HCT116 (cell line): ENCODE results near the gene ENKD1.

Experiments used
- CTCF ChIP-seq, 3 experiments: fragments of 200-600 bp in 1 of 3; sonication (generic) in 1 of 3; IDR thresholded peaks in 2 of 3; conservative IDR thresholded peaks in 1 of 3; 2 replicates each; pipeline ENCODE4 v1.5.1; 2012 to 2017; ENCODE audit warnings: low read depth in 2 of 3, low read length in 2 of 3, antibody characterized with exemption in 1 of 3, borderline replicate concordance in 1 of 3, control low read depth in 1 of 3, mild to moderate bottlenecking in 1 of 3, mixed read lengths in 1 of 3, mixed run types in 1 of 3, moderate library complexity in 1 of 3; ENCODE audit not compliant: insufficient read depth in 1 of 3
- EZH2 ChIP-seq: fragments of 200-600 bp; sonication (generic); IDR thresholded peaks from 2 replicates; pipeline ENCODE4 v1.6.1; 2017; ENCODE audit warnings: antibody characterized with exemption, mixed run types
- EZH2phosphoT487 ChIP-seq: fragments of 200-600 bp; IDR thresholded peaks from 2 replicates; pipeline ENCODE4 v1.6.1; 2018; ENCODE audit warnings: antibody characterized with exemption, borderline replicate concordance
- POLR2A ChIP-seq: IDR thresholded peaks from 2 replicates; pipeline ENCODE4 v1.7.0; 2011; ENCODE audit warnings: borderline replicate concordance; ENCODE audit not compliant: insufficient read depth, insufficient read length; ENCODE audit errors: extremely low read depth
- SP1 ChIP-seq: IDR thresholded peaks from 2 replicates; pipeline ENCODE4 v1.6.1; 2012; ENCODE audit warnings: low read depth
- TCF7L2 ChIP-seq: IDR thresholded peaks from 2 replicates; pipeline ENCODE4 v1.7.0; 2011; ENCODE audit warnings: borderline replicate concordance, inconsistent platforms; ENCODE audit not compliant: insufficient read depth, insufficient read length; ENCODE audit errors: extremely low read depth
- YY1 ChIP-seq: IDR thresholded peaks from 2 replicates; pipeline ENCODE4 v1.6.1; 2011; ENCODE audit warnings: low read length, low read depth, moderate library complexity, mild to moderate bottlenecking; ENCODE audit not compliant: insufficient replicate concordance; ENCODE audit errors: extremely low read depth

- TF ChIP-seq POLR2A (no peak), CTCF (IDR thresholded peaks at IDR 0.05 in 2 of 3, conservative IDR thresholded peaks at IDR 0.05 in 1 of 3; ENCODE audit: borderline replicate concordance in 1 of 3, insufficient read depth in 1 of 3, low read depth in 2 of 3, low read length in 2 of 3) (no peak), SP1 (no peak), TCF7L2 (no peak), EZH2phosphoT487 (no peak), YY1 (no peak), EZH2 (no peak)
Measured at GRCh38 chr16:67674851-67675578, 8.5 kb upstream of the ENKD1 start.
